Naive thymus-derived CD4-positive, alpha-beta T cell (primary cell): Measurements from ENCODE around the gene NDUFS8. TPM values are rescaled to one million over a fixed set of nuclear protein-coding genes. Genes with fewer than 3 reads are reported as not detected.
A peak's percentile ranks its signal among the peaks of the same experiment; 100 is the strongest.
"Not testable (repeated sequence)": the region's sequence is repeated elsewhere in the genome, so short reads cannot be mapped to it uniquely, and the experiment has no call there.

Experiments used
- ATAC-seq: fragments of 150-1000 bp; cut with Tn5 transposase; 2 replicates; pipeline ENCODE4 v1.10.0; 2021; ENCODE audit warnings: mild to moderate bottlenecking, moderate library complexity
- CTCF ChIA-PET: fragments of 350-600 bp; sonication (Branson Sonifier 250); formaldehyde crosslinking; loops from one replicate; lab custom pipeline; 2021; ENCODE audit warnings: antibody characterized with exemption; lab: Charles Lee
- POLR2A ChIA-PET: fragments of 350-600 bp; sonication (Branson Sonifier 250); formaldehyde crosslinking; loops from one replicate; lab custom pipeline; 2021; ENCODE audit warnings: antibody characterized with exemption, inconsistent platforms; lab: Charles Lee
- DNase-seq, 9 donors: peaks; one replicate each; pipeline versions ENCODE4 v3.0.0 to v3.0.0-alpha.2; 2020 to 2022; ENCODE audit warnings: mixed read lengths in 1 of 9
- H3K27ac ChIP-seq: one replicate; pipeline ENCODE4 v1.7.0; 2013; ENCODE audit warnings: mild to moderate bottlenecking, low read depth, low read length, moderate library complexity
- H3K27me3 ChIP-seq, 2 donors: one replicate each; pipeline ENCODE4 v1.7.0; 2013; ENCODE audit warnings: low read length in 2 of 2, mild to moderate bottlenecking in 2 of 2, moderate library complexity in 2 of 2; ENCODE audit not compliant: control insufficient read depth in 2 of 2, insufficient read depth in 2 of 2
- H3K36me3 ChIP-seq, 3 experiments: 1 replicate in 2 of 3; 2 replicates in 1 of 3; pipeline ENCODE4 v1.7.0; 2013; ENCODE audit warnings: low read length in 3 of 3, mild to moderate bottlenecking in 3 of 3, moderate library complexity in 1 of 3; ENCODE audit not compliant: insufficient read depth in 3 of 3, control insufficient read depth in 2 of 3
- H3K4me1 ChIP-seq, 2 donors: one replicate each; pipeline ENCODE4 v1.7.0; 2013; ENCODE audit warnings: low read length in 2 of 2, mild to moderate bottlenecking in 2 of 2, moderate library complexity in 1 of 2; ENCODE audit not compliant: control insufficient read depth in 2 of 2, insufficient read depth in 2 of 2
- H3K4me3 ChIP-seq: 2 replicates; pipeline ENCODE4 v1.7.0; 2013; ENCODE audit warnings: mild to moderate bottlenecking, low read length
- H3K9me3 ChIP-seq, 3 experiments: 1 replicate in 2 of 3; 2 replicates in 1 of 3; pipeline ENCODE4 v1.7.0; 2013; ENCODE audit warnings: low read length in 3 of 3; ENCODE audit not compliant: control insufficient read depth in 2 of 3
- H3K27ac Mint-ChIP-seq, 9 donors: one replicate each; pipeline ENCODE4 v1.8.0; 2020 to 2022; ENCODE audit warnings: mixed read lengths in 9 of 9, mild to moderate bottlenecking in 8 of 9, moderate library complexity in 5 of 9, inconsistent platforms in 2 of 9
- H3K27me3 Mint-ChIP-seq, 5 donors: one replicate each; pipeline ENCODE4 v1.8.0; 2021 to 2022; ENCODE audit warnings: mixed read lengths in 5 of 5, mild to moderate bottlenecking in 1 of 5
- H3K36me3 Mint-ChIP-seq, 5 donors: one replicate each; pipeline ENCODE4 v1.8.0; 2020 to 2022; ENCODE audit warnings: mixed read lengths in 5 of 5, mild to moderate bottlenecking in 3 of 5, inconsistent platforms in 1 of 5
- H3K4me1 Mint-ChIP-seq, 7 donors: one replicate each; pipeline ENCODE4 v1.8.0; 2020 to 2022; ENCODE audit warnings: mixed read lengths in 7 of 7, mild to moderate bottlenecking in 3 of 7, inconsistent platforms in 1 of 7
- H3K4me3 Mint-ChIP-seq, 10 donors: one replicate each; pipeline ENCODE4 v1.8.0; 2020 to 2022; ENCODE audit warnings: mild to moderate bottlenecking in 10 of 10, mixed read lengths in 10 of 10, moderate library complexity in 6 of 10, inconsistent platforms in 2 of 10
- H3K9me3 Mint-ChIP-seq, 11 donors: one replicate each; pipeline ENCODE4 v1.8.0; 2020 to 2022; ENCODE audit warnings: mixed read lengths in 11 of 11, mild to moderate bottlenecking in 4 of 11, inconsistent platforms in 1 of 11, moderate library complexity in 1 of 11
- intact Hi-C, 2 donors: fragments of 100-400 bp; cut with micrococcal nuclease; formaldehyde crosslinking; loops; one replicate each; pipeline ENCODE4 v1.15.1; 2023
- polyA plus RNA-seq, 2 donors: library from polyadenylated mRNA; unstranded; fragments of 300-500 nt; fragmentation: Illumina TruSeq; gene quantifications; one replicate each; pipeline ENCODE4 v1.2.3, GENCODE V29; 2021
- total RNA-seq, 6 experiments: library from RNA in 5 of 6; stranded (reverse) in 5 of 6; gene quantifications; 1 replicate in 5 of 6; 2 replicates in 1 of 6; pipeline ENCODE4 v1.2.3 and lab custom pipeline; 2021 to 2026

Gene NDUFS8
- total and polyA plus RNA-seq, 7 experiments from 2014 or later: 67.1 to 197 (median 87.6) TPM

DNA sequence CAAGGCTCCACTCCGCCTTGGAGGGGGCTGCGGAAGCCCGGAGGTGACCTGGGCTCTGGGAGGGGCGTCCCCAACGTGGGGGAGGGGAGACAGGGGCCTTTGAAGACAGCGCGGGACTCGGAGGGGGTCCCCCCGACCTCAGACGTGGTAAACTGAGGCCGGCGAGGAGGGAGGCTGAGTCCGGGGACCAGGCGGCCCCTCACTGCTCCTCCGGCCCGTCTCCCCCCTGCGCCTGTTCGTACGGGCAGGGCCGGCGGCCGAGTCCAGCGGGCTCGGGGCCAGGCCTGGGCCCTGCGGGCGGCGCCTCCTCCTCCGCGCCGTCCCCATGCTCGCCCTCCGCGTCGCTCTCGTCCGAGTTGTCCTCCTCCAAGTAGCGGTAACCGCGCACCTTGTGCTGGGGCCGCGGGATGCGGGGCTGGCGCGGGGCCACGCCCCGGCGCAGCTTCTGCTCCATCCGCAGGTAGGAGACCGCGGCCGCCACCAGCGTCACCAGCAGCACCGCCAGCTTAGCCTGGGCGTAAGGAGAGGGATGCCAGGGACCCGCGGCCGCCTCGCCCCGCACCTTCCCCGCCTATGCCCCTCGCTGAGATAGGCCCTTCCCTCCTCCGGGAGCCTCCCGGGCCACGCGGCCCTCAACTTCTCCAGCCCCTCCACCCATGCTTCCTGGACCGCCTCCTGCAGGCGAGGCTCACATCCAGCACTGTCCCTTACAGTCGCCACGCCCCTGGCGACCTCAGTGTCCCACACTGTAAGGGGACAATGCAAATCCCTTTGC lies 38.9 kb upstream of the NDUFS8 start:
- H3K27ac Mint-ChIP-seq, H3K4me3 ChIP-seq, H3K9me3 Mint-ChIP-seq, H3K36me3 Mint-ChIP-seq, intact Hi-C loops, H3K4me1 ChIP-seq, H3K9me3 ChIP-seq, ATAC-seq, H3K27me3 ChIP-seq, H3K27ac ChIP-seq, H3K36me3 ChIP-seq, POLR2A ChIA-PET, H3K27me3 Mint-ChIP-seq, CTCF ChIA-PET, DNase-seq: not testable (repeated sequence)
- Mint-ChIP-seq H3K4me3 (peak overlapping the region in 1 of 10 donors; percentile 41), H3K4me1 (peaks cover 6 to 10% (median 7%) of the 10 kb centered on the region in 7 donors)

DNA sequence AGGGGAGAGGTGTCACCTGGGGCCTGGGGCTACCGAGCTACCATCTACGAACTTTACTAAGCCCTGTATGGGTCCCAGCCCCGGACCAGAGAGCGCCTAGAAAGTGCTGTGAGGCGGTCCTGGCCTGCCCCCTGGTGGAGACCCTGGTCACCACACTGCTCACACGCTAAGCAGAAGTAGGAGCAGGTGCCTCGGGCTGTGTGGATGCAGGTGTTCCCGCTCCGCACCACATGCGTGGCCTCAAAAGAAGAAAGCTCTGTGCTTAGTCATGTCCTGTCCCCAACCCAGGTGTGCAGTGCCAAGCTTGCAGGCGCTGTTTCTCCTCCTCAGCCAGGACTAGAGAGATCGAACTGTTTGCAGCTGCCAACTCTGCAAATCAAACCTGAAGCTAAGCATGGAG lies 36.7 kb upstream of the NDUFS8 start:
- Mint-ChIP-seq H3K36me3 (peaks cover 0 to 14% (median 0%) of the 10 kb centered on the region in 5 donors), H3K4me1 (peaks cover 13 to 28% (median 25%) of the 10 kb centered on the region in 7 donors), H3K4me3 (peak overlapping the region in 1 of 10 donors; percentile 12)
- H3K9me3 Mint-ChIP-seq, ATAC-seq, CTCF ChIA-PET, H3K27ac Mint-ChIP-seq, H3K27ac ChIP-seq, H3K36me3 ChIP-seq, H3K4me3 ChIP-seq, H3K27me3 Mint-ChIP-seq, H3K4me1 ChIP-seq, intact Hi-C loops, H3K27me3 ChIP-seq, H3K9me3 ChIP-seq: not testable (repeated sequence)
- DNase-seq: peak in 8 of 9 donors; percentile 30 to 55 (median 46)
- POLR2A ChIA-PET: interaction anchor here (0.7 kb wide), 1 partner anchor 9 kb away, joined by 3 read pairs; no protein-coding TSS in a partner anchor

DNA sequence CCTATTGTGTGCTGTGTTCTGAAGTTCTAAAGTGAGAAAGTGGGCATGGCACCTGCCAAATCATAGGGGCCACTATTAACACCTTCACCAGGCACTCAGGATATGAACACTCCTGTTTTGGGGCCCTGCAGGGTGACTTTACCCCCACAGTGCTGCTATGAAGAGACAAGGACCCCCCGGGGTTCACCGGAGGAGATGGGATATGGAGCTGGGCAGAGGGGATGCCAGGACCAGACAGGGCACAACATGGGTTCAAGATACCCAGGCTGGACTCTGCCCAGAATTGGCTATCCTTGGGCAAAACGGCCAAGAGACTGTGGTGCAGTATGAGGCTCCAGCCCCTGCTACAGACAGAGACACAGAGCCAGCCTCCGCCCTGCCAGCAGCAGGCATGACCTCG lies 36.1 kb upstream of the NDUFS8 start:
- H3K4me1 ChIP-seq, intact Hi-C loops, H3K36me3 ChIP-seq, H3K27me3 Mint-ChIP-seq, H3K4me3 Mint-ChIP-seq, H3K27ac ChIP-seq, DNase-seq, H3K27ac Mint-ChIP-seq, ATAC-seq, H3K9me3 ChIP-seq, H3K27me3 ChIP-seq, H3K4me3 ChIP-seq, H3K9me3 Mint-ChIP-seq, CTCF ChIA-PET: not testable (repeated sequence)
- POLR2A ChIA-PET: interaction anchor here (0.7 kb wide), 1 partner anchor 8 kb away, joined by 3 read pairs; no protein-coding TSS in a partner anchor
- Mint-ChIP-seq H3K36me3 (peaks cover 0 to 14% (median 0%) of the 10 kb centered on the region in 5 donors), H3K4me1 (peaks cover 13 to 30% (median 26%) of the 10 kb centered on the region in 7 donors)

DNA sequence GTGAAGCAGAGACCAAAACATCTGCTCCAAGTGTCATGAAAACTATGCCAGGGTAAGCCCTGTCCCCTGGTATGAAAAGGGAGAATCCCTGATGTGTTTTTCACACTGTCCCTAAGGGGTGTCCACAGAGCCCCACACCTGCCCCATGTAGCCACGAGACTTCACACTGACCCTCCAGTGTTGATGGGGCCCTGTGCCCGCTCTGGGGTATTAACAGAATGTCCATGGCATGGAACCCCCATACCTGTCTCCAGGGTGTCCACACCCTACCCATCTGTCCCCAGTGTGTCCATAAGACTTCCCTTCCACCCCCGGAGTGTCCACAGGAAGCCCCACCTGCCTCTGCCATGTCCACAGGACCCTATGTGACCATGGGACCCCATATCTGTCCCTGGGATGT lies 35.4 kb upstream of the NDUFS8 start:
- H3K9me3 ChIP-seq, CTCF ChIA-PET, H3K9me3 Mint-ChIP-seq, ATAC-seq, H3K27me3 Mint-ChIP-seq, intact Hi-C loops, POLR2A ChIA-PET, H3K27ac ChIP-seq, H3K27ac Mint-ChIP-seq, H3K4me1 ChIP-seq, DNase-seq, H3K36me3 ChIP-seq, H3K4me3 Mint-ChIP-seq, H3K27me3 ChIP-seq, H3K4me3 ChIP-seq: not testable (repeated sequence)
- H3K4me1 Mint-ChIP-seq: peaks cover 13 to 30% (median 26%) of the 10 kb centered on the region in 7 donors
- H3K36me3 Mint-ChIP-seq: peaks cover 0 to 14% (median 0%) of the 10 kb centered on the region in 5 donors

DNA sequence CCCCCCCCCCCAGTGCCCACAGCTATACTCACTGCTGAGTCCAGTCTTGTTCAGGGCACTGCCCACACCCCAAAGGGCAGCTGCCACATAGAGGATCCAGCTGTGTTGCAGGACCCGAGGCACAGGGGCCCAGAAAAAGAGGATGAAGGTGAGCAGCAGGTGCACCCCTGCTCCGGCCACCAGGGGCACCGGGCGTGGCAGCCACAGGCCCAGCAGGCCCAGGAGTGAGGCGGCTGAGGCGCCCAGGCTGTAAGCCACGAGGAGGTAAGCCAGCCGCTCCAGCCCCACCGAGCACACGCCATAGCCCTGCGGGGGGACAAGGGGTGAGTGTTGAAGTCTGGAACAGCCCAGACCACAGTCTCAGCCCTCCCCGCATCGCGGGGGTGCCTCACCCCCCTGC lies 34.9 kb upstream of the NDUFS8 start:
- H3K27me3 ChIP-seq, H3K36me3 ChIP-seq, H3K4me3 Mint-ChIP-seq, ATAC-seq, intact Hi-C loops, DNase-seq, H3K27ac ChIP-seq, H3K27ac Mint-ChIP-seq, H3K9me3 Mint-ChIP-seq, H3K4me3 ChIP-seq, H3K27me3 Mint-ChIP-seq, POLR2A ChIA-PET, H3K9me3 ChIP-seq, CTCF ChIA-PET, H3K4me1 ChIP-seq: not testable (repeated sequence)
- Mint-ChIP-seq H3K4me1 (peaks cover 13 to 30% (median 26%) of the 10 kb centered on the region in 7 donors), H3K36me3 (peaks cover 0 to 14% (median 0%) of the 10 kb centered on the region in 5 donors)

DNA sequence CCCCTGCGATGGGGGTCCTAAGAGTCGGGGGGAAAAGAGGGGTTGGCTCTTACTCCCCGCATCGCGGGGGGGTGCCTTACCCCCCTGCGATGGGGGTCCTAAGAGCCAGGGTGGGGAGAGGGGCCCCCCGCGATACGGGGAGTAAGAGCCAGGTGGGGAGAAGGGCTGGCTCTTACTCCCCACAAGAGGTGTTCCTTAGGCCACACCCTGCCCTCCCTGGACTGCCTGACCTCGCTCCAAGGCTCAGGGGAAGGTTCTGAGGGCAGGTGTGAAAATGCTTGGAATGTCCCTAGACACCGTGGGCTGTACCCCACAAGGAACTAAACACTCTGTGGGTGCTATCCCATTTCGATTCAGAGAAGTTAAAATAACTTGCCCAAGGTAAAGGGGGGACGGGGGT lies 34.4 kb upstream of the NDUFS8 start:
- no peaks in the 10 kb centered on the region for H3K27me3 Mint-ChIP-seq
- H3K4me3 Mint-ChIP-seq: no peak overlapping the region
- intact Hi-C loops: no loop called here
- H3K27ac ChIP-seq: no peak overlapping the region
- DNase-seq (no peak), ATAC-seq (no peak)
- ChIA-PET CTCF (no interaction called here), POLR2A (no interaction called here)
- H3K9me3 ChIP-seq: no peaks in the 10 kb centered on the region
- no peaks in the 10 kb centered on the region for H3K27me3 ChIP-seq
- H3K4me1 Mint-ChIP-seq: peaks cover 13 to 30% (median 26%) of the 10 kb centered on the region in 7 donors
- peaks cover 0 to 14% (median 0%) of the 10 kb centered on the region in 5 donors for H3K36me3 Mint-ChIP-seq
- H3K9me3 Mint-ChIP-seq: no peaks in the 10 kb centered on the region
- no peaks in the 10 kb centered on the region for H3K36me3 ChIP-seq
- no peak overlapping the region for H3K4me3 ChIP-seq
- peaks cover 0 to 6% of the 10 kb centered on the region in 2 donors for H3K4me1 ChIP-seq
- H3K27ac Mint-ChIP-seq: no peak overlapping the region
